ENCODE data around the gene INSIG1. TPM values are rescaled to one million over a fixed set of nuclear protein-coding genes. Genes with fewer than 3 reads are reported as not detected.

Gene INSIG1
- total RNA-seq, 1 experiment from 2014 or later = 32.3 TPM

- TF ChIP-seq, protein P1, sequence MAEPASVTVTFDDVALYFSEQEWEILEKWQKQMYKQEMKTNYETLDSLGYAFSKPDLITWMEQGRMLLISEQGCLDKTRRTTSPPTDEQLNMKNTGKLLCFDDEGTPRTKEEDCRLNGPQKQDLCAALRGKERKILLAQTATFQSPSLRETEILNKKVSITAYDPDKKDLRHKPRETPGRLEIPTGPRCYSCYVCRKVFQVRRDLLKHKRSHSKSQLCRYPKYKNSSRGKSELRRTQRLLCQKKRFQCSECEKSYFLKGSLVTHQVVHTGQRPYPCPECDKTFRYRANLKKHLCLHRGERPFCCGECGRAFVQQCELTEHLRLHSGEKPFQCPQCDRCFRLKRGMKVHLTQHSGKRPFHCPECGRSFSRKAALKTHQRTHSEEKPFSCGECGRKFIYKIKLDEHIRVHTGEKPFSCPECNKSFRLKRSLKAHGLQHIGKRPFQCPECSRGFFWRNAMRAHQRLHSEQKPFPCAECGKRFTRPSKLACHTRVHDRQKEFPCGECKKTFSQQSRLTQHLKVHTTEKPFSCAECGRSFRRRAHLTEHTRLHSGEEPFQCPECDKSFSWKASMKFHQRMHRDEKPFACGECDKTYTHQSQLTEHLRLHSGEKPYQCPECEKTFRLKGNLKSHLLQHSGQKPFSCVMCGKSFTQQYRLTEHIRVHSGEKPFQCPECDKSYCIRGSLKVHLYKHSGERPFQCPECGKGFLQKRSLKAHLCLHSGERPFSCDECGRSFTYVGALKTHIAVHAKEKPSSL (CRISPR knock-in tag; conservative IDR thresholded peaks at IDR 0.05) = no peak
- TF ChIP-seq RELA (CRISPR knock-in tag; IDR thresholded peaks at IDR 0.05; ENCODE audit: borderline replicate concordance) = no peak
- TF ChIP-seq MYBL2 (CRISPR knock-in tag; IDR thresholded peaks at IDR 0.05) = no peak
- no peak for TF ChIP-seq ELF4 (CRISPR knock-in tag; IDR thresholded peaks at IDR 0.05; ENCODE audit: low read depth)
These were observed 34.0 kb upstream of the INSIG1 start (continued) for GRCh38 chr7:155263581-155264143.

- ChIA-PET CTCF (interaction anchor here (1.7 kb wide), 2 partner anchors 75 to 80 kb away, joined by 3 to 6 read pairs; no protein-coding TSS in a partner anchor), POLR2A (no interaction called here)
- Mint-ChIP-seq H3K27me3 (ENCODE audit: low read depth) (no peaks in the 10 kb centered on the region), H3K9me3 (0 out of 2 replicates have a peak, but pooled peaks cover 3% of the 10 kb centered on the region), H3K4me3 (no peak overlapping the region), H3K27ac (no peak overlapping the region), H3K4me1 (peaks cover 5% of the 10 kb centered on the region), H3K36me3 (no peaks in the 10 kb centered on the region)
- no peak for TF ChIP-seq ZNF671 (CRISPR knock-in tag; IDR thresholded peaks at IDR 0.05)
- no peak for TF ChIP-seq MXD4 (CRISPR knock-in tag; IDR thresholded peaks at IDR 0.05; ENCODE audit: borderline replicate concordance)
- TF ChIP-seq MLX (CRISPR knock-in tag; IDR thresholded peaks at IDR 0.05) = no peak
- no peak for TF ChIP-seq FOXP1 (CRISPR knock-in tag; IDR thresholded peaks at IDR 0.05; ENCODE audit: borderline replicate concordance)
- TF ChIP-seq, protein P1 (CRISPR knock-in tag; conservative IDR thresholded peaks at IDR 0.05) = no peak
- TF ChIP-seq TCF7 (CRISPR knock-in tag; IDR thresholded peaks at IDR 0.05; ENCODE audit: low read depth) = no peak
- TF ChIP-seq GABPB1 (CRISPR knock-in tag; IDR thresholded peaks at IDR 0.05) = no peak
- no peak for TF ChIP-seq MYBL2 (CRISPR knock-in tag; IDR thresholded peaks at IDR 0.05)
- no peak for TF ChIP-seq ZNF219 (CRISPR knock-in tag; IDR thresholded peaks at IDR 0.05; ENCODE audit: borderline replicate concordance)
- no peak for TF ChIP-seq ZNF416 (CRISPR knock-in tag; IDR thresholded peaks at IDR 0.05)
- TF ChIP-seq, protein P2, sequence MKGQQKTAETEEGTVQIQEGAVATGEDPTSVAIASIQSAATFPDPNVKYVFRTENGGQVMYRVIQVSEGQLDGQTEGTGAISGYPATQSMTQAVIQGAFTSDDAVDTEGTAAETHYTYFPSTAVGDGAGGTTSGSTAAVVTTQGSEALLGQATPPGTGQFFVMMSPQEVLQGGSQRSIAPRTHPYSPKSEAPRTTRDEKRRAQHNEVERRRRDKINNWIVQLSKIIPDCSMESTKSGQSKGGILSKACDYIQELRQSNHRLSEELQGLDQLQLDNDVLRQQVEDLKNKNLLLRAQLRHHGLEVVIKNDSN (CRISPR knock-in tag; IDR thresholded peaks at IDR 0.05) = no peak
- DNase-seq (ENCODE audit: low spot score) (no peak), ATAC-seq (no peak)
These were observed 32.5 kb upstream of the INSIG1 start for GRCh38 chr7:155265144-155265543.

- H3K27ac Mint-ChIP-seq = no peak overlapping the region
- H3K4me3 Mint-ChIP-seq = no peak overlapping the region
- no peaks in the 10 kb centered on the region for H3K27me3 Mint-ChIP-seq (ENCODE audit: low read depth)
- peaks cover 5% of the 10 kb centered on the region for H3K4me1 Mint-ChIP-seq
- ChIA-PET CTCF (interaction anchor here (1.7 kb wide), 2 partner anchors 76 to 79 kb away, joined by 3 to 6 read pairs; no protein-coding TSS in a partner anchor), POLR2A (no interaction called here)
- 0 out of 2 replicates have a peak, but pooled peaks cover 3% of the 10 kb centered on the region for H3K9me3 Mint-ChIP-seq
- DNase-seq (ENCODE audit: low spot score) (no peak), ATAC-seq (no peak)
- H3K36me3 Mint-ChIP-seq = no peaks in the 10 kb centered on the region
- TF ChIP-seq PRRX2 (CRISPR knock-in tag; IDR thresholded peaks at IDR 0.05) (no peak), NFATC4 (CRISPR knock-in tag; IDR thresholded peaks at IDR 0.05) (no peak), FOXK1 (CRISPR knock-in tag; IDR thresholded peaks at IDR 0.05) (no peak), MXD4 (CRISPR knock-in tag; IDR thresholded peaks at IDR 0.05; ENCODE audit: borderline replicate concordance) (no peak), MYBL2 (CRISPR knock-in tag; IDR thresholded peaks at IDR 0.05) (no peak), EMX1 (CRISPR knock-in tag; IDR thresholded peaks at IDR 0.05) (no peak), ZNF232 (CRISPR knock-in tag; IDR thresholded peaks at IDR 0.05) (no peak), ERG (CRISPR knock-in tag; IDR thresholded peaks at IDR 0.05) (no peak), RELA (CRISPR knock-in tag; IDR thresholded peaks at IDR 0.05; ENCODE audit: borderline replicate concordance) (no peak), ELF4 (CRISPR knock-in tag; IDR thresholded peaks at IDR 0.05; ENCODE audit: low read depth) (no peak), E2F5 (CRISPR knock-in tag; IDR thresholded peaks at IDR 0.05) (no peak), CREB1 (CRISPR knock-in tag; IDR thresholded peaks at IDR 0.05) (no peak)
- TF ChIP-seq, protein P3, sequence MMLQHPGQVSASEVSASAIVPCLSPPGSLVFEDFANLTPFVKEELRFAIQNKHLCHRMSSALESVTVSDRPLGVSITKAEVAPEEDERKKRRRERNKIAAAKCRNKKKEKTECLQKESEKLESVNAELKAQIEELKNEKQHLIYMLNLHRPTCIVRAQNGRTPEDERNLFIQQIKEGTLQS (CRISPR knock-in tag; conservative IDR thresholded peaks at IDR 0.05) = no peak
These were observed 31.7 kb upstream of the INSIG1 start for GRCh38 chr7:155265961-155266360.

Data from WTC11 (cell line).